Germinal center (tissue), 1 donor: ENCODE results near the gene ADRB1.

Experiments
- DNase-seq: peaks from one replicate; pipeline ENCODE4 v3.0.0; 2012; ENCODE audit warnings: mixed read lengths, low spot score

ADRB1 gene

DNA sequence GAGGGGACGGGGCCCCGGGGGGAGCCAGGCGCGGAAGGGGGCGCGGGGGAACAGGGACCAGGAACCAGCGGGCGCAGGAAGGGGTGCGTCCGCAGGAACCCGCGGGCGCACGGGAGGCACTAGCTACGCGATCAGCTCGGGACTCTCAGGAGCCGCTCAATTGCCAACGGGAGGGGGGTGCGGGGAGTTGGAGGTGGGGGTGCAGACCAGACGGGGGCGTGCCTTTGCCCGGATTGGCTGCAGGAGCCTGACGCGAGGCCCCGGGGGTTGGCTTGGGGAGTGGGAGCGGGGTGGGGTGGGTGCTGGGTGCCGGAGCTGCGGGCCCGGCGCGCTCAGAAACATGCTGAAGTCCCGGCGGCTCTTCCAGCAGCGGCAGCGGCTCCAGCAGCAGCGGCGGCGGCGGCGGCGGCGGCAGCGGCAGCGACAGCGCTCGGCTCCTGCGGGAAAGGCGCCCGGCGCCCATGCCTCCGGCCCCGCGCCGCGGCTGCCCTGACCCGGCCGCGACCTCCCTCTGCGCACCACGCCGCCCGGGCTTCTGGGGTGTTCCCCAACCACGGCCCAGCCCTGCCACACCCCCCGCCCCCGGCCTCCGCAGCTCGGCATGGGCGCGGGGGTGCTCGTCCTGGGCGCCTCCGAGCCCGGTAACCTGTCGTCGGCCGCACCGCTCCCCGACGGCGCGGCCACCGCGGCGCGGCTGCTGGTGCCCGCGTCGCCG, at the start of gene ADRB1:
Gene ADRB1, plus strand, starts transcription at position 335 of the 715 bp plus-strand sequence. Its CDS starts 267 bp downstream, at position 602.
- DNase-seq, result peak; percentile 19

DNA sequence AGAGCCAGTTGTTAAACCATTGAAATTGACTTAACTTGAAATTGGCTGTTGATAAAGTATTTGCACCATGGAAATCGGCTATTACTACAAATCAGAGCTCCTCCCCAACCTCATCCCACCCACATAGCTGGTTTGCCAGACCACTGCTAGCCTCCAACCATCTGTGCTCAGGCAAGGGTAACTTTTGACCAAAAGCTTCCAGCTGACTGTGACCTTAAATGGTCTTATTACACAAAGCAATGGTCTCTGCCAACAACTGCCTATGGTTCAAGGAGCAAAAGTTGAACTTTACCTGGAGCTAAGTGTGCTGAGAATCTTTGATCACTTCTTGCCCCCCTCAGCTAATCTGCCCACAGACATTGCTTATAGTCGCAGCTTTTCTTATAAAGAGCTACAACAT, 48.5 kb upstream of the ADRB1 start:
- no peak for DNase-seq

DNA sequence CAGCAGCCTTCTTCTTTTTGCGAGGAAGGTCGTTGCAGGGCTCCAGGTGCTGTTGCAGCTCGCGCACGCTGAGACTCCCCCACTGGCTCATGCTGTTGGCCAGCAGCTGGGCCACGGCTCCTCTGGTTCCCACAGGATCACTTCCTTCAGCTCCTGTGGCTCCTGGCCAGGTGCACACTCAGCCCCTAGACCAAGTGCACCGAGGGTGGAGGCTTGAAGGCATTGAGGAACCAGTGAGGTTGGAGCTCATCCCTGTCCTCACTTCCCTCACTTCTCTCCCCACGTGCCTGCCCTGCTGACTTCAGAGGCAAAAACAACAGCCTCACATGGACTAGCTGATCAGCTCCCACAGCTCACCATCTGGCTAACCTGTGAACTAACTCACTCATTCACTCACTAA, 46.2 kb upstream of the ADRB1 start:
- no peak for DNase-seq

DNA sequence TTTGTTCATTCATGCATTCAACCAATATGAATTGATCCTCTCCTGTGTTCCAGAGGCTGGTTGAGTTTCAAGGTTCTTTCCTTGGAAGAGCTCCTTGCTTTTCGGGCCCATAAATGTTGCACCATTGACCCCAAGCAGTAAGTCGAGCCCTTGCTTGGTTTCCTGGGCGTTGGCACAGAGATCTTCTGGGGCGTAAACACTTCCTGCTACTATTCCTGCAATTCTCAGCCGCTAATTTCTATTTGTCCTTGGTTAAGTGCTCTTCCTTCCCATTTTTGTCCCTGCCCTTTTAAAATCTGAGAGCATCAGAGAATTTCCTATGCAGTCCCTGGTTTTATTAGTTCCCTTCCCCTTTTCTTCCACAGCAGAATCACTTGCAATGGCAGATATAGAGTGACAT, 44.1 kb upstream of the ADRB1 start:
- DNase-seq, result no peak

DNA sequence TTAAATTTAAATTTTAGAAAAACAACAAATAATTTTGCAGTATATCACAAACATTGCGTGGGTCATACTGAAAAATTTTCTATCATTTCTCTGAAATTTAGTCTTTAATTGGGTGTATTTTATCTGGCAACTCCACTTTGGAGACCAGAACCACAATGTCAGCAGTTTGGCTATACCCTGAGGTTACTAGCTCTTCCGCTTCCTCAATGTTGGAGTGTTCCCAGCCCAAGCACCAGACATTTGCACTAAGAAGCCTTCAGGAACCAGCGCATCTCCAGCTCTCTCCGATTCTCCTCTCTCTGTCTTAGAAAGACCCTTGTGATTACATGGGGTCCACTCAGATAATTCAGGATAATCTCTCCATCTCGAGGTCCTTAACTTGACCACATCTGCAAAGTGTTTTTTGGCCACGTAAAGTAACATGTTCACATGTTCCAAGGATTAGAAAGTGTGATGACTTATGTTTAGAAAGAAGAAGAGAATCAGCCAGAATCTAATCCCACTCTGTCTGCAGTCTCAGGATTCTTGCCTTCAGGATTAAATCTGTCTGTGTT, 43.1 kb upstream of the ADRB1 start:
- no peak for DNase-seq

DNA sequence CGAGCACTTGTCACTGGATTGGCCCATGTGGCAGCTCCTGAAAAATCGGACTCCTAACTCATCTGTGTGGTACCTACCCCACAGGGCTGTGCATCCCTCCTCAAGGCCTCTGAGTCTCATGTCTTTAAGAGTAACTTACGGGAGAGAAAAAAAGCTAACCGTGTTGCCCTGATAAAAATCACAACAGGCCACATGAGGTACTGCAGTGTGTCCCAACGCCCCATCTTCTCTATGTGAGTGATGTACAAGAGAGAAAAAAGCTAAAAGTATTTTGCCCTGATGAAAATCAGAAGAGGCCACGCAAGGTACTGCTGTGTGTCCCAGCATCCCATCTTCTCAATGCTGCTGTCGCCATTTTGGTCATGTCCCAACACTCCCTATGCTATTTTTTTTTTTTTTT, 41.2 kb upstream of the ADRB1 start:
- no peak for DNase-seq

DNA sequence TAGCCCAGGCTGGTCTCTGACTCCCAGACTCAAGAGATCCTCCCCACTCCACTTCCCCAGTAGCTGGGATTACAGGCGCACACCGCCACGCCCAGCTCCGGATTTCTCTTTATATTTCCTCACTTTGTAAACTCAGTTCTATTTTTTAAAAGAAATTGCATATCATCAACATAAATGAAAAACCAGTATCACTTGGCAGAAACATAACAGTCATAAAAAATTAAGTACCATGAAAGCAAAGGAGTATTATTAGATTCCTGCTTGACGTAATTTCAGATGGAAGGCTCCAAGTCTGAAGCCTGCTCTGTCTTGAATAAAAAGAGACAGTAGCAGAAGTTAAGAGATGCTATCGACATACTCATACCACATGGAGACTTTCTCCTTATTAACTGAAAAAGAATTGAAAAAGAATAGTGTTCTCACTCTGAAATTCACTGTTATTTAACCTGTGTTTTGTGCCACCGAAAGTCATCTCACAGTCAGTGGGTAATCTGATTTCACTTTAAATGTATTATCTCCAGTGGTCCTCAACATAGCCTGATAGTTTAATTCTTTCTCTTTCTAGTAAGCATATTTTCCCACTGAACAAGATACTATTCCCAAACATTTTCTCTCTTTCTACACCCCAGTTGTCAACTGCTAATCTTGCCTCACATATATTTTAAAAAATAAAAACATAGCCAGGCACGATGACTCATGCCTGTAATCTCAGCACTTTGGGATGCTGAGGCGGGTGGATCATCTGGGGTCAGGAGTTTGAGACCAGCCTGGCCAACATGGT, 40.3 kb upstream of the ADRB1 start:
- no peak for DNase-seq

DNA sequence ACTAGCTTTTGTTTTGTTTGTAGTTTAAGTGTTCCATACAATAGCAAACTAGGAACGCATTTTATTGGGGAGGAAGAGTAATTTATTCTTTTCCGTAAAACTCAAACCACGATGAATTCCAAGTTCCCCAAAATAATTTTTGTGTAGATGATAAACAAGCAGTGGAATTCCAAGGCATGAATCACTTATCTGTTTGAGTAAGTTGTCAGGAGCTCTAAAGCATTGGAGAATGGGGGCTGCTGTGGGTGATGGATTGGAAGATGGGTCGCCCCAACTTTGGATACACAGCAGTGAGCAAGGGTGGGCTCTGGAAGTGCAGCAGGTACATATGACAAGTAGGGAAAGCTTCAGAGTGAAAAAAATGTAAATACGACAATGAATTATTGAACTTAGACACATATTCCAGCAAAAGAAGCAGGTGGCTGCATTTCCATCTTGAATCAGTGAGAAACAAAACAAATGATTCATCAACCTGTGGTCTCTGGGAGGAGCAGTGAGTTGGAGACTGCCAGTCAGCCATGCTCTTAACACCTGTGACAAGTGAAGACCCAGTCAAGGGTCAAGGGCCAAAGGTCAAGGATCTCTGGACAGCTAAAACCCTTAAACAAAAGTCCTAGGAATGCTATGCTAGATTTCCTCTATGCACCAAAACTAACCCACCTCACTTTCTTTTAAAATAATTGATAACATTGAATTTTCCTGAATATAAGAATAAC, 34.2 kb upstream of the ADRB1 start:
- no peak for DNase-seq

DNA sequence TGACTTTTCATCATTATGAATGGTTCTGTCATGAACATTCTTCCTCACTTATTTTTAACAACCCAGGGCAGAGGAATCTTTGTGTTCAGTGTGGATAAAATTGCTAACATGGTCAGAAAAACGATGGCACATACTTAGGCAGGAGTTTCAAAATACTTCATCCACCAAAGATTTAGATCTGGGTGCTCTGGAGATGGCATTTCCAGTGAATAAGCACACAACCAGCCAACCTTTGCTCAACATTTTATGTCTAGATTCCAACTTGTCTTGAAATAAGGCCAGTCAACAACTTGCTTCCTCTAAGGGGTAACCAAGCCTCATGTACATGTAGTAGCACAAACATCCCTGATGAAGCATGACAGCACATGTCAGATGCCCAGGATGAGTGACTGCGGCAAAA, 33.4 kb upstream of the ADRB1 start:
- no peak for DNase-seq

DNA sequence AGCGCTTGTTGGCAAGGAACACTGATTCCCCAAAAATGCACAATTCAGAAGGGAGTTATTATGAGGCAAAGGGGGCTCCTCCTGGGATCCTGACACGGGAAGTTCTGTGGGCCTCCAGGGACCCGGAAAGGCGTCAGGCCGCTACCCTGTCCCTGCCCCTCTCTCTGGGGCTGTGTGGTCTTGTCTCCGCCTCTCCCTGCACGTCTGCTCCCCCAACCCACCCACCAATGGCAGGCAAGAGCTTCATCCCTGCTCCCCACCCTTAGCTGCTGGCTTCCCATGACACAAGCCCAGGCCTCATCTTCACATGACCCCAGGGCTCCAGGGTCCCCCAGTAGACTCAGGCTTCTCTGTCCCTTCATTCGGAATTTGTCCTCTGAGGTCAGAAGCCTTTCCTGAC, 31.0 kb upstream of the ADRB1 start:
- DNase-seq, result no peak

DNA sequence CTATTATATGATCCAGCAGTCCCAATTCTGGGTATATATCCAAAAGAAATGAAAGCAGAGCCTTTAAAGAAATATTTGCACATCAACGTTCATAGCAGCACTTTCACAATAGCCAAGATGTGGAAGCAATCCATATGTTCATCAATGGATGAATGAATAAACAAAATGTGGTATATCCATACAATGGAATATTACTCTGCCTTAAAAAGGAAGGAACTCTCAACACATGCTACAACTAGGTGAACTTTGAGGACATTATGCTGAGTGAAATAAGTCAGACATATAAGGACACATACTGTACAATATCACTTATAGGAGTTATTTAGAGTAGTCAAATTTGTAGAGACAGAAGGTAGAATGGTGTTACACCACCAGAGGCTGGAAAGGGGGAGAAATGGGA, 28.0 kb upstream of the ADRB1 start:
- DNase-seq, result no peak

DNA sequence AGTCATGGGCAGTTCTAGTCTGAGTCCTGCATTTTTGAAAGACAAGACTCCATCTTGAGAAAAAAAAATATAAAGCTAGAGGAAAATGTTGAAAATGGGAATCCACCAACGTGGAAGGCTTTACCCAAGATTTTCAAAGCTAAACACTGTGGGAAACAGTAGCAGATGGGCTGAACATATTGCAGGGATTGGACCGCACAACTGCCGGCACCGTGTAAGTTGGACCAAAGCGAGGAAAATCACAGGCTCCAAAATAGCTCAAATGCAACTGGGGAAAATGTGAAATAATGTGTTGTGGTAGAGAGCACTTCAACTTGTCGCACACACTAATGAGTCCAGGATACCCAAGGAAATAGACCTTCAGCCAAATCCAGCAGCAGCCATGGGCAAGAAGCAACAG, 26.4 kb upstream of the ADRB1 start:
- no peak for DNase-seq

DNA sequence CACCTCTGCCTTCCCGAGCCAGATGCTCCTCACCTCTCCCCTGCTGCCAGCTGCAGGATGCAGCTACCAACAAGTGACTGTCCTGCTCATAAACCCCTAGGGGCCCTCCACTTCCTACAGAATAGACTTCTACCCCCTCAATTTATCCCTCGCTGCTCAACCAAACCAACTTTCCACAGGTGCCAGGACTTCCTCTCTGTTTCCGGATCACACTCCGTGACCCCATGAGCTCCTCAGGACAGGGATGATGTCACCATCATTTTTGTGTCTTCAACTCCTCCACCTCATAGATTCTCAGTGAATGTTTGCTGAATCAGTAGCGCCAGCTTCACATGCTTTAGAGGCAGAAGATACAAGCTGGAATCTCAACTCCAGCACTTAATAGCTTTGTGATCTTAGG, 25.8 kb upstream of the ADRB1 start:
- DNase-seq, result no peak

DNA sequence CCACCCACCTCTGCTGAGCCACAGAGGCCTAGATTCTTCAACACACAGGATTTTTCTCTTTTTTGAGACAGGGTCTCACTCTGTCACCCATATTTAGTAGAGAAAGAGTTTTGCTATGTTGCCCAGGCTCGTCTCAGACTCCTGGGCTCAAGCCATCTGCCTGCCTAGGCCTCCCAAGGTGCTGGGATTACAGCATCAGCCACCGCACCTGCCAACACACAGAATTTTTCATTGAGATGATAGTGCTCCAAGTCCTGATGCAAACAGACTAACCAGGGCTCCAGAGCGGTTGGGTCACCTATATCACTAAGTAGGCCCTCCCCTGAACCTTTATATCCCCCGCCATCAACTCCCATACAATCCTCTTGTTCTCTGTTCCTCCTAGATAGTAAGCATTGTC, 24.4 kb upstream of the ADRB1 start:
- DNase-seq, result no peak

DNA sequence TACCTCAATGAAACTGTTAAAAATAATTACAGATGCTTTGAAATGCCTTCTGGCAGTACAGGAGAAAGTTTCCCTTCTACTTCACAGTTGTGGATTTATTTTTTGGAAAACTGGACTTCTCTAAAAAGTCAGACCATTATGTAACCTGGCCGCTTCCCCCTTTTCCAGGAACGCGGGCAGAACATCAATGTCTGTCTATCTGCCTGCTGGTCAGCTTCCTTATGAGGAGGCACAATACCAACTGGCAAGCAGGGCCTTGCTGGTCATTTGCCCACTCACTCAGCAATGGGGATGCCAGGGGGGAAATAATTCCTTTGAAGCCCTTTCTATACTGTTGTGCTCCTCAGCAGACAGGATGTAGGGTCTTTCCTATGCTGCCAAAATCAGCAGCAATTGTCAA, 22.5 kb upstream of the ADRB1 start:
- no peak for DNase-seq

DNA sequence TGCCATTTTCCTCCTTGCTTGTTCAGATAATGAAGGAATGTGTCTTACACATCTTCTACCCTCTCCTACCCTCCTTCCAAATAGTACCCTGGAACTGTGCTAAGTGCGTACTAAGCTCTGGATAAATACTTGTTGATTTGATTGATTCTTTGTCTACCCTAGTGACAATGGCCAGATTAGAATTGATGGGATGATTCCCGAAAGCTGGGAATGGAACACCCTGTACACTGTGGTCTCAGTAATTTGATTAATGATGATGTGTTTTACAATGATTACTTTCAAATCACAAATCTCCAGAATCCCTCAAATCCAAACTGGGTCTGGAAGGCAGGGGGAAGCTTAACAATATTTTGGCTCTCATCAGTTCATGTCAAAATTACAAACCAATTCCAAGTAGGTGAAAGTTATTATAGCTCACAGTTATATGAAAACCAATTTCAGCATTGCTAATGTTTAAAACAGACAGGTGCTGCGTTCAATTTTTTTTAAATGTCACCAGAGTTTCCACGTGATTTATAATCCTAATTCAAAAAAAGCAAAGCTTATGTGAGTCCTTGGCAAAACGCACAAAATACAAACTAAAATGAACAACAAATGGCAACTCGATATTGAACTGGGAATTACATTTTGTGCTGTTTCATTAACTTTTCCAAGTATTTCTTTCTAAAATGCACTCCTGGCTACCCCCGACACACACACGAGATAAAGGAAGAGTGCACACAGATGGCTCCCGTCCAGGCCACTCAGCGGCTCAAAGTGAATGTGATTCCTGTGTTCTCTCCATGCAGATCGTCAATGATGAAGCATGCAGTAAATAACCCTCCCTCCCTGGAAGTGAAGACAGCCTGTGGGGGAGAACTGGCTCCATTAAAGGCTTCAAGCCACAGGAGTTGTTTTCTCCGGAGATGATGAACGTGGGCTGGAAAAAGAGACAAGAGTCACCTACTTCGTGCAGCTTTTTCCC, 21.7 kb upstream of the ADRB1 start:
- no peak for DNase-seq

DNA sequence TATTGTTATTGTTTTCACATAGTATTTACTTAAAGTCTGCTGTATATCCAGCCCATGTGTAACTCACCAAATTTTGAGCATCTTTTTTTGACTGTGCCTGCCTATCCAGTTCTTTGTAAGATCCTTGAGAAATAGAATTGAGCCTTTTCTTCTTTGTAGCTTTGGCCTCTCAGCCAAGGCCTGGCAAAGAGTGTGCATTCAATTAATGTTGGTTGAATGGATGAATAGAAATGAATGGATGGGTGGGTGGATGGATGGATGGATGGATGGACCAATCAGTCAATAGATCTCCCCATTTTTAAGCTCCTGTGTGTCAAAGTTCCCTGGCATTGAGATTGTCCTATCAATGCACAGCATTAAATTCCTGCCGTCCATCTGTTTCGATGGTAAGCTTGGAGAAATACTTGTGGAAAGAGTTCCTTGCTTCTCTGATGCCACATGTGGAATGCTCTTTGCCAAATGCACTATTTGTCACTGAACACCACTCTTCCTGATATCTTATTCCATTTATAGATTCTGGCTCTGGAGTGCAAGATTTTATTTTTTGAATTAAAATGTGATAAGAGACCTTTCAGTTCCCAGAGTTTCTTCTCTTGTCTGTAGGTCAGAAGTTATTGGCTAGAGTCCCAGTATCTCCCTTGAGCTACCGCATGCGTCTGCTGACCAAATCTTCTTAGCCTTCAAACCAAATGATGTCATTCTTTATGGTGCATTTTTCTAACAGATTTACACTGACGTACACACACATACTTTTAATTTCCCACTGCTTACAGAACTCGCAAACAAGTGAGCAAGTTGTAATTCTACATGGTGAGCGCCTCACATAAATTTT, 20.7 kb upstream of the ADRB1 start:
- no peak for DNase-seq

DNA sequence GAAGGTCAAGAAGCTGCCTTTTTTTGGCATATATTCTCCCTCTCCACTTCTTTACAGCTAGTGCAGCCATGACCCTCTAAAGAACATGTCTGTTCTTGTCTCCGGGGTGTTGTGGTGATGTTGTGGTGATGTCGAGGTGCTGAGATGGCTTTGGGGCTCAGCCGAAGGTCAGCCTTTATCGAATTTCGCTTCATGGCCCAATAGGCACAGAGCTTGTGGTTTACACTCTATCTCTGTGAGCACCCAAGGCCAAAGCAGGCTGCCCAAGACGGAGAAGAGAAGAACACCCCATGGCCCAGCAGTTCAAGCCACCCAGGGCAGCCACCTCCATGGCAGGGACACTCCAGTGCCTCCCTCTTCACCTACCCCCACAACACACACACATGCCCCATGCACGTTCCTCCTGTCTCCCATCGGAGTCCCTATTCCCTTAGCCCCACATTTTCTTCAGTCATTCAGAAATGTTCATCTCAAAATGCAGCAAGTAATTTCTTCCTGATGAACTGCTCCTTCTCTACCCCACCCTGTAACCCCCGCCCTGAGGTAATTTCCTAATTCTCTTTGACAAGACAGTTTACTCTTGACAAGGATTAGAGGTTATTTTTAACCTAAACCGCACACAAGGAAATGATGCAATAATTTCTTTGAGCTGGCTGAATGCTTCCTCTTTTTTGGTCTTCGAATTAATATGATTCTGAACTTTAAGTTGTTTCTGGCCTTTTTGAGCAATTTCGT, 18.6 kb upstream of the ADRB1 start:
- DNase-seq, result peak; percentile 44

DNA sequence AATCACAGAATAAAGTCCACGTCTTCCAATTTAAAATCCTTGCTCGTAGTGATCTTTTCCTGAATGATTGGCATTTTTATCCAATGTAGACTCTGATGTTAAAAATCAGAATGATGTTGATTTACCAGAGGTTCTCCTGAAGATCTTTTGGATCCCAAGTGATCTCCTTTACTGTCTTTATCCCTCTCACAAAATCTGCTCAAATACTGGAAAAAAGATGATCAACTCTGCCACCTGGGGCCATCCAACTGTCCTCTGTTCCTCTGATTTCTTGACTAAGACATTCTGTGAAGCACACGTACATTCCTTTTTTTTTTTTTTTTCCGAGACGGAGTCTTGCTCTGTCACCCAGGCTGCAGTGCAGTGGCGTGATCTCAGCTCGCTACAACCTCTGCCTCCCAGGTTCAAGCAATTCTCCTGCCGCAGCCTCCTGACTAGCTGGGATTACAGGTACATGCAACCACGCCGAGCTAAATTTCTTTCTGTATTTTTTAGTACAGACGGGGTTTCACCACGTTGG, 18.0 kb upstream of the ADRB1 start:
- no peak for DNase-seq
